ENCODE data around the gene ZBTB12. TPM values are rescaled to one million over a fixed set of nuclear protein-coding genes. Genes with fewer than 3 reads are reported as not detected.

Gene ZBTB12
- total and polyA plus RNA-seq, 2 of the 13 experiments (the other 11 are each of a cell fraction or from before 2014, with no cell fraction given) = 4.8 to 6.0 TPM

GRCh38 chr6:31898383-31899011, 3.4 kb downstream of the ZBTB12 start (continued):
- TF ChIP-seq, protein P1, sequence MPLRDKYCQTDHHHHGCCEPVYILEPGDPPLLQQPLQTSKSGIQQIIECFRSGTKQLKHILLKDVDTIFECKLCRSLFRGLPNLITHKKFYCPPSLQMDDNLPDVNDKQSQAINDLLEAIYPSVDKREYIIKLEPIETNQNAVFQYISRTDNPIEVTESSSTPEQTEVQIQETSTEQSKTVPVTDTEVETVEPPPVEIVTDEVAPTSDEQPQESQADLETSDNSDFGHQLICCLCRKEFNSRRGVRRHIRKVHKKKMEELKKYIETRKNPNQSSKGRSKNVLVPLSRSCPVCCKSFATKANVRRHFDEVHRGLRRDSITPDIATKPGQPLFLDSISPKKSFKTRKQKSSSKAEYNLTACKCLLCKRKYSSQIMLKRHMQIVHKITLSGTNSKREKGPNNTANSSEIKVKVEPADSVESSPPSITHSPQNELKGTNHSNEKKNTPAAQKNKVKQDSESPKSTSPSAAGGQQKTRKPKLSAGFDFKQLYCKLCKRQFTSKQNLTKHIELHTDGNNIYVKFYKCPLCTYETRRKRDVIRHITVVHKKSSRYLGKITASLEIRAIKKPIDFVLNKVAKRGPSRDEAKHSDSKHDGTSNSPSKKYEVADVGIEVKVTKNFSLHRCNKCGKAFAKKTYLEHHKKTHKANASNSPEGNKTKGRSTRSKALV (CRISPR knock-in tag; IDR thresholded peaks at IDR 0.05) = 0 out of 2 replicates have a peak, but pooled peaks have one; percentile 39
- TF ChIP-seq, protein P2, sequence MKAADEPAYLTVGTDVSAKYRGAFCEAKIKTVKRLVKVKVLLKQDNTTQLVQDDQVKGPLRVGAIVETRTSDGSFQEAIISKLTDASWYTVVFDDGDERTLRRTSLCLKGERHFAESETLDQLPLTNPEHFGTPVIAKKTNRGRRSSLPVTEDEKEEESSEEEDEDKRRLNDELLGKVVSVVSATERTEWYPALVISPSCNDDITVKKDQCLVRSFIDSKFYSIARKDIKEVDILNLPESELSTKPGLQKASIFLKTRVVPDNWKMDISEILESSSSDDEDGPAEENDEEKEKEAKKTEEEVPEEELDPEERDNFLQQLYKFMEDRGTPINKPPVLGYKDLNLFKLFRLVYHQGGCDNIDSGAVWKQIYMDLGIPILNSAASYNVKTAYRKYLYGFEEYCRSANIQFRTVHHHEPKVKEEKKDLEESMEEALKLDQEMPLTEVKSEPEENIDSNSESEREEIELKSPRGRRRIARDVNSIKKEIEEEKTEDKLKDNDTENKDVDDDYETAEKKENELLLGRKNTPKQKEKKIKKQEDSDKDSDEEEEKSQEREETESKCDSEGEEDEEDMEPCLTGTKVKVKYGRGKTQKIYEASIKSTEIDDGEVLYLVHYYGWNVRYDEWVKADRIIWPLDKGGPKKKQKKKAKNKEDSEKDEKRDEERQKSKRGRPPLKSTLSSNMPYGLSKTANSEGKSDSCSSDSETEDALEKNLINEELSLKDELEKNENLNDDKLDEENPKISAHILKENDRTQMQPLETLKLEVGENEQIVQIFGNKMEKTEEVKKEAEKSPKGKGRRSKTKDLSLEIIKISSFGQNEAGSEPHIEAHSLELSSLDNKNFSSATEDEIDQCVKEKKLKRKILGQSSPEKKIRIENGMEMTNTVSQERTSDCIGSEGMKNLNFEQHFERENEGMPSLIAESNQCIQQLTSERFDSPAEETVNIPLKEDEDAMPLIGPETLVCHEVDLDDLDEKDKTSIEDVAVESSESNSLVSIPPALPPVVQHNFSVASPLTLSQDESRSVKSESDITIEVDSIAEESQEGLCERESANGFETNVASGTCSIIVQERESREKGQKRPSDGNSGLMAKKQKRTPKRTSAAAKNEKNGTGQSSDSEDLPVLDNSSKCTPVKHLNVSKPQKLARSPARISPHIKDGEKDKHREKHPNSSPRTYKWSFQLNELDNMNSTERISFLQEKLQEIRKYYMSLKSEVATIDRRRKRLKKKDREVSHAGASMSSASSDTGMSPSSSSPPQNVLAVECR (CRISPR knock-in tag; IDR thresholded peaks at IDR 0.05; ENCODE audit: borderline replicate concordance) = peak; percentile 45; the same call in 1 of the 2 replicates
- TF ChIP-seq ZNF549 (CRISPR knock-in tag; IDR thresholded peaks at IDR 0.05) = no peak
- no peak for TF ChIP-seq BORCS8-MEF2B (CRISPR knock-in tag; IDR thresholded peaks at IDR 0.05)
- TF ChIP-seq ZNF382 (CRISPR knock-in tag; IDR thresholded peaks at IDR 0.05; ENCODE audit: borderline replicate concordance) = no peak
- TF ChIP-seq HNF1A (IDR thresholded peaks at IDR 0.05; ENCODE audit: low read depth) = 0 out of 2 replicates have a peak, but pooled peaks have one; percentile 30
- no peak for TF ChIP-seq HNF1A (CRISPR knock-in tag; IDR thresholded peaks at IDR 0.05; ENCODE audit: borderline replicate concordance)
- TF ChIP-seq POLR2A (IDR thresholded peaks at IDR 0.05; ENCODE audit: insufficient read depth in 1 of 2, low read depth in 2 of 2, low read length in 2 of 2) = peak; percentile 9 to 36; a peak in 2 of 4 replicates
- TF ChIP-seq SMYD3 (CRISPR knock-in tag; IDR thresholded peaks at IDR 0.05) = 0 out of 2 replicates have a peak, but pooled peaks have one; percentile 55
- peak; percentile 41; the same call in 1 of the 2 replicates for TF ChIP-seq GMEB1 (CRISPR knock-in tag; IDR thresholded peaks at IDR 0.05; ENCODE audit: borderline replicate concordance)
- no peak for TF ChIP-seq DMAP1 (CRISPR knock-in tag; IDR thresholded peaks at IDR 0.05)
- peak; percentile 100 for TF ChIP-seq MIXL1 (CRISPR knock-in tag; IDR thresholded peaks at IDR 0.05)
- TF ChIP-seq ZNF441 (CRISPR knock-in tag; IDR thresholded peaks at IDR 0.05; ENCODE audit: borderline replicate concordance) = no peak
- TF ChIP-seq POGK (CRISPR knock-in tag; conservative IDR thresholded peaks at IDR 0.05) = no peak
- TF ChIP-seq SALL2 (CRISPR knock-in tag; IDR thresholded peaks at IDR 0.05) = 0 out of 2 replicates have a peak, but pooled peaks have one; percentile 54

Measured in HepG2 (cell line).